ENCODE data around the gene GPRIN2. TPM values are rescaled to one million over a fixed set of nuclear protein-coding genes. Genes with fewer than 3 reads are reported as not detected.
"Not testable (repeated sequence)": the region's sequence is repeated elsewhere in the genome, so short reads cannot be mapped to it uniquely, and the experiment has no call there.

GPRIN2 gene
- total RNA-seq, 1 experiment from 2014 or later: not detected

GRCh38 chr10:46543466-46544377, 12.7 kb downstream of the GPRIN2 start:
- DNase-seq (ENCODE audit: low read depth, low spot score): no peak
- in situ Hi-C loops (cut with HindIII; ENCODE audit: low pct_unique_long_range_greater_than_20kb, low sequenced_read_pairs): no loop called here

GRCh38 chr10:46542567-46543465, 13.6 kb downstream of the GPRIN2 start:
- no peak for DNase-seq (ENCODE audit: low read depth, low spot score)
- in situ Hi-C loops (cut with HindIII; ENCODE audit: low pct_unique_long_range_greater_than_20kb, low sequenced_read_pairs): no loop called here

- in situ Hi-C loops (cut with HindIII; ENCODE audit: low pct_unique_long_range_greater_than_20kb, low sequenced_read_pairs): no loop called here
Measured at GRCh38 chr10:46541735-46542566, 14.5 kb downstream of the GPRIN2 start.

GRCh38 chr10:46541017-46541661, 15.3 kb downstream of the GPRIN2 start:
- no peak for DNase-seq (ENCODE audit: low read depth, low spot score)
- in situ Hi-C loops (cut with HindIII; ENCODE audit: low pct_unique_long_range_greater_than_20kb, low sequenced_read_pairs): no loop called here

More at GRCh38 chr10:46541735-46542566, 14.5 kb downstream of the GPRIN2 start:
- DNase-seq (ENCODE audit: low read depth, low spot score): no peak

- DNase-seq (ENCODE audit: low read depth, low spot score): no peak
- in situ Hi-C loops (cut with HindIII; ENCODE audit: low pct_unique_long_range_greater_than_20kb, low sequenced_read_pairs): no loop called here
Measured at GRCh38 chr10:46540412-46541016, 15.9 kb downstream of the GPRIN2 start.

GRCh38 chr10:46539596-46540411, 16.7 kb downstream of the GPRIN2 start:
- in situ Hi-C loops (cut with HindIII; ENCODE audit: low pct_unique_long_range_greater_than_20kb, low sequenced_read_pairs): no loop called here
- DNase-seq (ENCODE audit: low read depth, low spot score): no peak

- no peak for DNase-seq (ENCODE audit: low read depth, low spot score)
- in situ Hi-C loops (cut with HindIII; ENCODE audit: low pct_unique_long_range_greater_than_20kb, low sequenced_read_pairs): no loop called here
Measured at GRCh38 chr10:46538717-46539426, 17.6 kb downstream of the GPRIN2 start.

- no peak for DNase-seq (ENCODE audit: low read depth, low spot score)
- in situ Hi-C loops (cut with HindIII; ENCODE audit: low pct_unique_long_range_greater_than_20kb, low sequenced_read_pairs): no loop called here
Measured at GRCh38 chr10:46538155-46538554, 18.3 kb downstream of the GPRIN2 start.

- in situ Hi-C loops (cut with HindIII; ENCODE audit: low pct_unique_long_range_greater_than_20kb, low sequenced_read_pairs): no loop called here
- no peak for DNase-seq (ENCODE audit: low read depth, low spot score)
Measured at GRCh38 chr10:46537309-46537708, 19.1 kb downstream of the GPRIN2 start.

- in situ Hi-C loops (cut with HindIII; ENCODE audit: low pct_unique_long_range_greater_than_20kb, low sequenced_read_pairs): no loop called here
Measured at GRCh38 chr10:46536781-46537180, 19.7 kb downstream of the GPRIN2 start.

GRCh38 chr10:46536171-46536570, 20.3 kb downstream of the GPRIN2 start:
- no peak for DNase-seq (ENCODE audit: low read depth, low spot score)
- in situ Hi-C loops (cut with HindIII; ENCODE audit: low pct_unique_long_range_greater_than_20kb, low sequenced_read_pairs): no loop called here

More at GRCh38 chr10:46536781-46537180, 19.7 kb downstream of the GPRIN2 start:
- no peak for DNase-seq (ENCODE audit: low read depth, low spot score)

GRCh38 chr10:46534828-46535524, 21.5 kb downstream of the GPRIN2 start:
- DNase-seq (ENCODE audit: low read depth, low spot score): no peak
- in situ Hi-C loops (cut with HindIII; ENCODE audit: low pct_unique_long_range_greater_than_20kb, low sequenced_read_pairs): no loop called here

GRCh38 chr10:46532256-46532655, 24.2 kb downstream of the GPRIN2 start:
- in situ Hi-C loops (cut with HindIII; ENCODE audit: low pct_unique_long_range_greater_than_20kb, low sequenced_read_pairs); DNase-seq (ENCODE audit: low read depth, low spot score): not testable (repeated sequence)

GRCh38 chr10:46530249-46531186, 25.9 kb downstream of the GPRIN2 start:
- no peak for DNase-seq (ENCODE audit: low read depth, low spot score)
- in situ Hi-C loops (cut with HindIII; ENCODE audit: low pct_unique_long_range_greater_than_20kb, low sequenced_read_pairs): no loop called here

Measured in SK-MEL-5 (cell line).